Activated CD4-positive, CD25-positive, alpha-beta regulatory T cell treated with anti-CD3 and anti-CD28 coated beads, Interleukin-2, amount 50 U/mL, for 24 hours (primary cell): ENCODE data around the gene CAMK1D.

ENCODE experiments used
- ATAC-seq, 2 donors: fragments of 150-1000 bp; cut with Tn5 transposase; one replicate each; pipeline ENCODE4 v1.10.0; 2021; ENCODE audit warnings: mild to moderate bottlenecking in 1 of 2, moderate library complexity in 1 of 2

The CAMK1D gene

GRCh38 chr10:12663863-12664262 lies 314.5 kb downstream of the CAMK1D start:
- no peak for ATAC-seq

GRCh38 chr10:12665501-12665900 lies 316.2 kb downstream of the CAMK1D start:
- no peak for ATAC-seq

- no peak for ATAC-seq
These were observed 317.7 kb downstream of the CAMK1D start for GRCh38 chr10:12667052-12667451.

- no peak for ATAC-seq
These were observed 319.3 kb downstream of the CAMK1D start for GRCh38 chr10:12668634-12669033.

- ATAC-seq = no peak
These were observed 320.7 kb downstream of the CAMK1D start for GRCh38 chr10:12670004-12670403.

GRCh38 chr10:12675186-12675585 lies 325.8 kb downstream of the CAMK1D start:
- ATAC-seq = no peak

GRCh38 chr10:12679636-12680035 lies 330.3 kb downstream of the CAMK1D start:
- no peak for ATAC-seq

- no peak for ATAC-seq
These were observed 331.9 kb downstream of the CAMK1D start for GRCh38 chr10:12681252-12681651.

GRCh38 chr10:12684784-12685183 lies 335.4 kb downstream of the CAMK1D start:
- ATAC-seq = no peak

- ATAC-seq = no peak
These were observed 336.1 kb downstream of the CAMK1D start for GRCh38 chr10:12685261-12686058.

- no peak for ATAC-seq
These were observed 338.6 kb downstream of the CAMK1D start for GRCh38 chr10:12687996-12688395.

- ATAC-seq = no peak
These were observed 340.5 kb downstream of the CAMK1D start for GRCh38 chr10:12689893-12690292.

GRCh38 chr10:12690525-12691126 lies 341.3 kb downstream of the CAMK1D start:
- no peak for ATAC-seq

GRCh38 chr10:12691596-12691995 lies 342.2 kb downstream of the CAMK1D start:
- no peak for ATAC-seq

GRCh38 chr10:12697764-12698163 lies 348.4 kb downstream of the CAMK1D start:
- no peak for ATAC-seq

- peak; percentile 69 to 74 for ATAC-seq
These were observed 349.9 kb downstream of the CAMK1D start for GRCh38 chr10:12699258-12699700.

GRCh38 chr10:12699781-12700556 lies 350.6 kb downstream of the CAMK1D start:
- no peak for ATAC-seq

- no peak for ATAC-seq
These were observed 351.2 kb downstream of the CAMK1D start for GRCh38 chr10:12700557-12700874.

GRCh38 chr10:12701696-12702095 lies 352.3 kb downstream of the CAMK1D start:
- ATAC-seq = no peak

GRCh38 chr10:12702215-12702770 lies 352.9 kb downstream of the CAMK1D start:
- ATAC-seq = no peak

GRCh38 chr10:12703126-12703525 lies 353.8 kb downstream of the CAMK1D start:
- ATAC-seq = no peak

- no peak for ATAC-seq
These were observed 354.5 kb downstream of the CAMK1D start for GRCh38 chr10:12703813-12704212.

GRCh38 chr10:12704488-12704887 lies 355.1 kb downstream of the CAMK1D start:
- ATAC-seq = no peak
